Chondrocyte (in vitro differentiated cells): ENCODE results near the gene AGO1. TPM values are rescaled to one million over a fixed set of nuclear protein-coding genes. Genes with fewer than 3 reads are reported as not detected.

ENCODE experiments used
- DNase-seq: peaks from one replicate; pipeline ENCODE4 v3.0.0; 2021; ENCODE audit warnings: mixed read lengths, low spot score
- H3K27ac Mint-ChIP-seq: one replicate; pipeline ENCODE4 v1.8.0; 2021; ENCODE audit warnings: mild to moderate bottlenecking, moderate library complexity, mixed read lengths; ENCODE audit not compliant: unreplicated experiment
- H3K27me3 Mint-ChIP-seq: 2 replicates; pipeline ENCODE4 v1.8.0; 2021; ENCODE audit warnings: low read depth, mixed read lengths
- H3K36me3 Mint-ChIP-seq: 2 replicates; pipeline ENCODE4 v1.8.0; 2021; ENCODE audit warnings: low read depth, mixed read lengths
- H3K4me1 Mint-ChIP-seq: 2 replicates; pipeline ENCODE4 v1.8.0; 2021; ENCODE audit warnings: low read depth, mild to moderate bottlenecking, mixed read lengths
- H3K4me3 Mint-ChIP-seq: one replicate; pipeline ENCODE4 v1.8.0; 2021; ENCODE audit warnings: mild to moderate bottlenecking, moderate library complexity, mixed read lengths; ENCODE audit not compliant: unreplicated experiment
- H3K9me3 Mint-ChIP-seq: 2 replicates; pipeline ENCODE4 v1.8.0; 2021; ENCODE audit warnings: low read depth, mixed read lengths
- CTCF ChIP-seq: fragments of 200-600 bp; sonication (generic); IDR thresholded peaks from 2 replicates; pipeline ENCODE4 v1.5.0; 2021; ENCODE audit warnings: antibody characterized with exemption, mild to moderate bottlenecking, moderate library complexity
- total RNA-seq: library from RNA; stranded (reverse); gene quantifications from 3 replicates; pipeline ENCODE4 v1.2.1, GENCODE V29; 2021

The AGO1 gene
- total RNA-seq, 1 donor from 2014 or later: 24.6 TPM

- peak; percentile 70 for TF ChIP-seq CTCF
- H3K36me3 Mint-ChIP-seq: peaks cover 9% of the 10 kb centered on the region
- no peak overlapping the region for H3K4me3 Mint-ChIP-seq
- H3K4me1 Mint-ChIP-seq: no peaks in the 10 kb centered on the region
- H3K27me3 Mint-ChIP-seq: no peaks in the 10 kb centered on the region
- DNase-seq: no peak
- no peak overlapping the region for H3K27ac Mint-ChIP-seq
- H3K9me3 Mint-ChIP-seq: no peaks in the 10 kb centered on the region
These were observed 25.2 kb upstream of the AGO1 start for GRCh38 chr1:35857830-35858229.

- TF ChIP-seq CTCF: no peak
- Mint-ChIP-seq H3K9me3 (no peaks in the 10 kb centered on the region), H3K4me3 (no peak overlapping the region), H3K27me3 (no peaks in the 10 kb centered on the region), H3K36me3 (no peaks in the 10 kb centered on the region), H3K27ac (no peak overlapping the region), H3K4me1 (no peaks in the 10 kb centered on the region)
- DNase-seq: no peak
These were observed 22.3 kb upstream of the AGO1 start for GRCh38 chr1:35860696-35861095.

GRCh38 chr1:35863136-35863535 is 19.9 kb upstream of the AGO1 start:
- no peak for DNase-seq
- no peak for TF ChIP-seq CTCF
- Mint-ChIP-seq H3K4me3 (no peak overlapping the region), H3K27me3 (no peaks in the 10 kb centered on the region), H3K9me3 (no peaks in the 10 kb centered on the region), H3K36me3 (no peaks in the 10 kb centered on the region), H3K4me1 (no peaks in the 10 kb centered on the region), H3K27ac (no peak overlapping the region)

- Mint-ChIP-seq H3K4me3 (no peak overlapping the region), H3K36me3 (no peaks in the 10 kb centered on the region), H3K27ac (no peak overlapping the region), H3K9me3 (no peaks in the 10 kb centered on the region), H3K4me1 (no peaks in the 10 kb centered on the region), H3K27me3 (no peaks in the 10 kb centered on the region)
- DNase-seq: no peak
- TF ChIP-seq CTCF: no peak
These were observed 19.0 kb upstream of the AGO1 start for GRCh38 chr1:35863881-35864625.

- Mint-ChIP-seq H3K4me3 (no peak overlapping the region), H3K4me1 (no peaks in the 10 kb centered on the region), H3K36me3 (no peaks in the 10 kb centered on the region), H3K27me3 (no peaks in the 10 kb centered on the region), H3K27ac (no peak overlapping the region), H3K9me3 (no peaks in the 10 kb centered on the region)
- no peak for DNase-seq
- TF ChIP-seq CTCF: no peak
These were observed 18.2 kb upstream of the AGO1 start for GRCh38 chr1:35864813-35865212.
